Subcutaneous abdominal adipose tissue (tissue), 5 donors: ENCODE results near the gene DBN1.

ENCODE experiments used
- H3K27ac ChIP-seq: one replicate; pipeline ENCODE4 v1.7.0; 2013; ENCODE audit warnings: low read depth, mild to moderate bottlenecking, inconsistent platforms, low read length, moderate library complexity
- H3K27me3 ChIP-seq, 5 donors: one replicate each; pipeline ENCODE4 v1.7.0; 2013; ENCODE audit warnings: low read length in 5 of 5, inconsistent platforms in 1 of 5; ENCODE audit not compliant: control insufficient read depth in 5 of 5, insufficient read depth in 4 of 5
- H3K36me3 ChIP-seq, 5 donors: one replicate each; pipeline ENCODE4 v1.7.0; 2013; ENCODE audit warnings: low read length in 5 of 5; ENCODE audit not compliant: control insufficient read depth in 5 of 5, insufficient read depth in 5 of 5
- H3K4me1 ChIP-seq, 5 donors: one replicate each; pipeline ENCODE4 v1.7.0; 2013; ENCODE audit warnings: low read length in 5 of 5, mild to moderate bottlenecking in 3 of 5, moderate library complexity in 1 of 5; ENCODE audit not compliant: control insufficient read depth in 5 of 5, insufficient read depth in 5 of 5
- H3K4me3 ChIP-seq, 5 donors: one replicate each; pipeline ENCODE4 v1.7.0; 2013; ENCODE audit warnings: low read length in 5 of 5, low read depth in 1 of 5
- H3K9ac ChIP-seq, 5 donors: one replicate each; pipeline ENCODE4 v1.7.0; 2013; ENCODE audit warnings: low read length in 5 of 5, mild to moderate bottlenecking in 4 of 5, moderate library complexity in 3 of 5
- H3K9me3 ChIP-seq, 5 donors: one replicate each; pipeline ENCODE4 v1.7.0; 2013; ENCODE audit warnings: low read length in 5 of 5; ENCODE audit not compliant: control insufficient read depth in 5 of 5
- donor health status: healthy.
- donor health status: healthy.
- donor health status: healthy.
- donor health status: healthy.
- donor health status: healthy.

The DBN1 gene

GRCh38 chr5:177512736-177513380 lies 39.4 kb upstream of the DBN1 start:
- H3K36me3 ChIP-seq, result peaks cover 0 to 54% (median 51%) of the 10 kb centered on the region in 5 donors
- H3K4me1 ChIP-seq, result peaks cover 8 to 50% (median 29%) of the 10 kb centered on the region in 5 donors
- H3K9me3 ChIP-seq, result no peaks in the 10 kb centered on the region
- no peak overlapping the region for H3K4me3 ChIP-seq
- H3K27ac ChIP-seq, result no peak overlapping the region
- H3K9ac ChIP-seq, result no peak overlapping the region
- H3K27me3 ChIP-seq, result peaks cover 0 to 4% (median 0%) of the 10 kb centered on the region in 5 donors

- H3K27me3 ChIP-seq, result peaks cover 0 to 3% (median 0%) of the 10 kb centered on the region in 5 donors
- no peak overlapping the region for H3K9ac ChIP-seq
- H3K9me3 ChIP-seq, result no peaks in the 10 kb centered on the region
- H3K36me3 ChIP-seq, result peaks cover 0 to 54% (median 51%) of the 10 kb centered on the region in 5 donors
- peaks cover 8 to 50% (median 25%) of the 10 kb centered on the region in 5 donors for H3K4me1 ChIP-seq
- no peak overlapping the region for H3K27ac ChIP-seq
- H3K4me3 ChIP-seq, result no peak overlapping the region
Measured at GRCh38 chr5:177511796-177512675, 38.6 kb upstream of the DBN1 start.

- Histone ChIP-seq H3K27ac (no peak overlapping the region), H3K4me1 (peaks cover 4 to 44% (median 21%) of the 10 kb centered on the region in 5 donors), H3K9ac (peak overlapping the region in 1 of 5 donors; percentile 36), H3K4me3 (no peak overlapping the region), H3K36me3 (peaks cover 0 to 54% (median 51%) of the 10 kb centered on the region in 5 donors), H3K9me3 (no peaks in the 10 kb centered on the region), H3K27me3 (no peaks in the 10 kb centered on the region)
Measured at GRCh38 chr5:177511181-177511580, 37.7 kb upstream of the DBN1 start.

GRCh38 chr5:177510567-177511053 lies 37.2 kb upstream of the DBN1 start:
- H3K9ac ChIP-seq, result peak overlapping the region in 1 of 5 donors; percentile 17
- no peaks in the 10 kb centered on the region for H3K27me3 ChIP-seq
- H3K4me3 ChIP-seq, result no peak overlapping the region
- peaks cover 0 to 38% (median 15%) of the 10 kb centered on the region in 5 donors for H3K4me1 ChIP-seq
- no peaks in the 10 kb centered on the region for H3K9me3 ChIP-seq
- peaks cover 0 to 52% (median 50%) of the 10 kb centered on the region in 5 donors for H3K36me3 ChIP-seq
- H3K27ac ChIP-seq, result no peak overlapping the region

GRCh38 chr5:177509991-177510566 lies 36.6 kb upstream of the DBN1 start:
- peaks cover 0 to 48% (median 46%) of the 10 kb centered on the region in 5 donors for H3K36me3 ChIP-seq
- H3K27ac ChIP-seq, result no peak overlapping the region
- no peaks in the 10 kb centered on the region for H3K27me3 ChIP-seq
- H3K9ac ChIP-seq, result peak overlapping the region in 1 of 5 donors; percentile 17
- no peaks in the 10 kb centered on the region for H3K9me3 ChIP-seq
- H3K4me1 ChIP-seq, result peaks cover 0 to 35% (median 13%) of the 10 kb centered on the region in 5 donors
- peak overlapping the region in 1 of 5 donors; percentile 66 for H3K4me3 ChIP-seq

- peak within 1 kb of the TSS in 2 of 5 donors; percentile 68 to 76 for H3K9ac ChIP-seq
- no peak within 1 kb of the TSS for H3K27ac ChIP-seq
- peaks cover 0 to 35% (median 13%) of the 10 kb centered on the region in 5 donors for H3K4me1 ChIP-seq
- no peaks in the 10 kb centered on the region for H3K27me3 ChIP-seq
- no peaks in the 10 kb centered on the region for H3K9me3 ChIP-seq
- H3K36me3 ChIP-seq, result peaks cover 0 to 48% (median 40%) of the 10 kb centered on the region in 5 donors
- peak within 1 kb of the TSS; percentile 37 to 66 (median 54) for H3K4me3 ChIP-seq
Measured at GRCh38 chr5:177509381-177509951, 36.0 kb upstream of the DBN1 start, which contains the start of gene DOK3. TSS of gene DOK3 (minus strand) at chr5:177509826. CDS start at chr5:177509540, 286 bp downstream.

GRCh38 chr5:177508837-177509236 lies 35.4 kb upstream of the DBN1 start:
- Histone ChIP-seq H3K4me1 (peaks cover 0 to 35% (median 13%) of the 10 kb centered on the region in 5 donors), H3K9ac (peak overlapping the region in 2 of 5 donors; percentile 68 to 76), H3K27me3 (no peaks in the 10 kb centered on the region), H3K9me3 (no peaks in the 10 kb centered on the region), H3K27ac (no peak overlapping the region), H3K36me3 (peaks cover 0 to 47% (median 35%) of the 10 kb centered on the region in 5 donors), H3K4me3 (peak overlapping the region; percentile 37 to 66 (median 54))

GRCh38 chr5:177508221-177508611 lies 34.8 kb upstream of the DBN1 start:
- H3K4me1 ChIP-seq, result peaks cover 0 to 35% (median 13%) of the 10 kb centered on the region in 5 donors
- H3K9me3 ChIP-seq, result no peaks in the 10 kb centered on the region
- H3K27ac ChIP-seq, result no peak overlapping the region
- no peaks in the 10 kb centered on the region for H3K27me3 ChIP-seq
- H3K9ac ChIP-seq, result peak overlapping the region in 3 of 5 donors; percentile 53 to 76 (median 53)
- H3K4me3 ChIP-seq, result peak overlapping the region in 3 of 5 donors; percentile 54 to 66 (median 57)
- peaks cover 0 to 44% (median 29%) of the 10 kb centered on the region in 5 donors for H3K36me3 ChIP-seq

GRCh38 chr5:177507596-177508220 lies 34.3 kb upstream of the DBN1 start:
- Histone ChIP-seq H3K27me3 (no peaks in the 10 kb centered on the region), H3K36me3 (peaks cover 0 to 44% (median 23%) of the 10 kb centered on the region in 5 donors), H3K9ac (peak overlapping the region in 2 of 5 donors; percentile 53), H3K4me1 (peaks cover 0 to 35% (median 13%) of the 10 kb centered on the region in 5 donors), H3K4me3 (peak overlapping the region in 2 of 5 donors; percentile 57 to 66), H3K9me3 (no peaks in the 10 kb centered on the region), H3K27ac (no peak overlapping the region)
